ENCODE data around the gene EPHB6.

EPHB6 gene, protein sequence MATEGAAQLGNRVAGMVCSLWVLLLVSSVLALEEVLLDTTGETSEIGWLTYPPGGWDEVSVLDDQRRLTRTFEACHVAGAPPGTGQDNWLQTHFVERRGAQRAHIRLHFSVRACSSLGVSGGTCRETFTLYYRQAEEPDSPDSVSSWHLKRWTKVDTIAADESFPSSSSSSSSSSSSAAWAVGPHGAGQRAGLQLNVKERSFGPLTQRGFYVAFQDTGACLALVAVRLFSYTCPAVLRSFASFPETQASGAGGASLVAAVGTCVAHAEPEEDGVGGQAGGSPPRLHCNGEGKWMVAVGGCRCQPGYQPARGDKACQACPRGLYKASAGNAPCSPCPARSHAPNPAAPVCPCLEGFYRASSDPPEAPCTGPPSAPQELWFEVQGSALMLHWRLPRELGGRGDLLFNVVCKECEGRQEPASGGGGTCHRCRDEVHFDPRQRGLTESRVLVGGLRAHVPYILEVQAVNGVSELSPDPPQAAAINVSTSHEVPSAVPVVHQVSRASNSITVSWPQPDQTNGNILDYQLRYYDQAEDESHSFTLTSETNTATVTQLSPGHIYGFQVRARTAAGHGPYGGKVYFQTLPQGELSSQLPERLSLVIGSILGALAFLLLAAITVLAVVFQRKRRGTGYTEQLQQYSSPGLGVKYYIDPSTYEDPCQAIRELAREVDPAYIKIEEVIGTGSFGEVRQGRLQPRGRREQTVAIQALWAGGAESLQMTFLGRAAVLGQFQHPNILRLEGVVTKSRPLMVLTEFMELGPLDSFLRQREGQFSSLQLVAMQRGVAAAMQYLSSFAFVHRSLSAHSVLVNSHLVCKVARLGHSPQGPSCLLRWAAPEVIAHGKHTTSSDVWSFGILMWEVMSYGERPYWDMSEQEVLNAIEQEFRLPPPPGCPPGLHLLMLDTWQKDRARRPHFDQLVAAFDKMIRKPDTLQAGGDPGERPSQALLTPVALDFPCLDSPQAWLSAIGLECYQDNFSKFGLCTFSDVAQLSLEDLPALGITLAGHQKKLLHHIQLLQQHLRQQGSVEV

DNA sequence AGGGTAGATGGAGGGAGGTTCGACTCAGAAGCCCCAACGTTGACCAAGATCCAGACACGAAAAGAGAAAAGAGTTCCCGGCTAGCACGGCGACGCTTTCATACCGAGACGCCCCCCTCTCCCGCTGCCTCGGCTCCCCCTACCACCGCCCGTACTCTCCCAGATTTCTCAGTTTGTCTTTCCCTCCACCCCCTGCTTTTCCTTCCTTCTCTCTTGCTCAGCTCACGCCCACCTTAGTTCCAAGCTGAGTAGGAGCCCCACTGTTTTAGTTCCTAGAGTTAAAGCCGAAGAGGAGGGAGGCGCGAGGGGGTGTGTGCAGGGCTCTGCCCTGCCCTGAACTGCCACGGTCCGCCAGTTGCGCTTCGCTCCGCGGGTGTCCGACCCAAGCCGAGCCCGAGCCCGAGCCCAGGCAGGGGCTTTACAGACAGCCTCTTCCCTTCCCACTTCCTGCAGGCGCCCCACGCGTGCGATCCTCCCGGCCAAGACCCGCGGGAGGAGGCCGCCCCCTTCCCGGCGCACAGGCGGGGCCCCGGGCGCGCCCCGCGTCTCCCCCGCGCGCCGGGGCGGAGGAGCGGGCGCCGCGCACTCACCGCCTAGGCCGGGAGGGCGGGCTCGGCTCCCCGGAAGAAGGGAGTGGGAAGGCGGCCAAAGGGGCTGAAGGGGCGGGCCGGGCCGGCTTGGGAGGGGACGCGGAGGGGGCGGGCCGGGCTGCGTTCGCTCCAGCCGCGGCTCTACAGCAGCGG, at the start of gene EPHB6:
Gene EPHB6 (plus strand): TSS at position 705 of the 742 bp plus-strand sequence. CDS start 8,152 bp downstream, outside the sequence.
- peak; percentile 83 for DNase-seq

DNA sequence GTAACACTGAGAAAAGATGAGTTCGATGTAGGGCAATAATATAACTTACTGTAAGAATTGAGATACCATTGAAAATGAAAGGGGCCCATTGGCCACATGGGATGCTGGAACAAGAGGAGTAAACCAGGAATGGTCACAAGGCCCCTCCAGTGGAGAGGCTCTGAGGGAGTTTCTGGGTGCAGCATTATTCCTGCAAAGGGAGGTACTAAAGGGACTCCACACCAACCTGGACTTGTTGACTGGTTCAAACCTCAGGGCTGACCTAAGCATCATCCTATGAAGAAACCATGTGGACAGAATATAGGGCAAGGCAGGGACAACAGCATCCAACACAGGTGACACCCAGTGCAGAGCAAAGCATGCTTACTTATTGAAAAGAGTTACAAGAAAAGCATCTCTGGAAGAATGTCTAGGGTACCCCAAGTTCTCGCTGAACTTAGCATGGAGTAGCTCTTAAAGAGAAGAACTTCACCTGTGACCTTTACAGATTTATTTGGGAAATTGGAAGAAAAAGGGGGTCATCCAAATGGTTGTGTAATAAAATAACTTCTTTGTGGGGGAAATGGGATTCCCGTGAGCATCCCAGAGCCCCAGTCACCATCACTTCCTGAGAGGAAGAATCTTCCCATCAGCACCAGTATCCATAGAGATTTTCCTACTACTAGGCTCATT, 49.4 kb upstream of the EPHB6 start:
- no peak for DNase-seq

DNA sequence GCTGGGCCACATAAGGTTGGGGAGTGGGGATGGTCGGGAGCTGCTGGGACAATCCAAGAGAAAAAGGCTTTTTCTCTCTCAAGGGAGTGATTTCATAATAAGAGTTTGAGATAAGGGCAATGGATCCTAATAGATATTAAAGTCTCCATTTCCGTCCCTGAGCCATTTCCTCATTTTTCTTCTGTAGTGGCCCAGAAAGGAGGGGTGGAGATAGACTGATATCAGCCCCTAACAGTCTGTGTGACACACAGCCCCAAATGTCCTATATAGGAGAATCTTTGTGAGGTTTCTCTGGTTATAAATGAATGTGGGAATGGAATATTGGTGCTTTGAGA, 48.9 kb upstream of the EPHB6 start:
- DNase-seq = no peak

DNA sequence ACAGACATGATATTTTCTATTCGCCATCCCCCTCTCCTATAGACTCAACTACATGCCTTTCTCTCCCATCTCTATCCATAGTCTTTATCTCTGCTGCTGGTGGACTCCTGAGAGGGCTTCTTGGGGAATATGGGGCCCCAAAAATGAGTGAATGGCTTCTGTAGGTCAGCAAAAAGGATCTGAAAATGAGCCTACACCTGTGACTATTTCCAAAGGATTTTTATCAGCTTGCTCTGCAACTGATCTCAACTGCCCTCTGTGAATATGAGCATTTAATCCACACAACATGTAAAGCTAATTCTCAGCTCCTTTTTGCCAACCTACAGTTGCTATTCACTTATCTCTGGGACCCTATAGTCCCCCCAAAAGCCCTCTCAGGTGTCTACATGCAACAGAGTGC, 47.9 kb upstream of the EPHB6 start:
- no peak for DNase-seq

DNA sequence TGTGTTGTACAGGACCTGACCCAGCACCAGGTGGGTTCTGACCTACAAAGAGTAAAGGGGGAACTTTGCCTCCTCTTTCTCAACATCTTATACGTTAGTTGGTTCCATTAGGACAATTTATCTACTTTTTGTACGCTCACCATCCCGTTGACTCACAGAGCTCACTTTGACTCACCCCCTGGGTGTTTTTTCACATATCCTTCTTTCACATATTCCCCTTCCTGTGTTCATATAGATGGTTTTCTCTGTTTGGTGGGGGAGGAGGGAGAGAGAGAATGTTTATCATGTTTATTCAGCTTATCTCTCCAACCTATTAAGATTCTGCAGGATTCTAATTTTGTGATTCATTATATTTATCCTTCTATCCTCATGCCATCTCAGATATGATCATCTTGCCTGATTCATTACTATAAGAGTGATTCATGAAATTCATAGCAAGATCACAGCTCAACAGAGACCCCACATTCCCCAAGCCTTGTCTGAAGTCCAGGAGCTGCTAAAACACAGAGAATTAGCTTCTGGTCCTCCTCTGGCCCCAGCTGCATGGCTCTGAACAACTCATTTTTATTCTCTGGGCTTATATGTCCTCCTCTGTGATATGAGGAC, 46.9 kb upstream of the EPHB6 start:
- no peak for DNase-seq

DNA sequence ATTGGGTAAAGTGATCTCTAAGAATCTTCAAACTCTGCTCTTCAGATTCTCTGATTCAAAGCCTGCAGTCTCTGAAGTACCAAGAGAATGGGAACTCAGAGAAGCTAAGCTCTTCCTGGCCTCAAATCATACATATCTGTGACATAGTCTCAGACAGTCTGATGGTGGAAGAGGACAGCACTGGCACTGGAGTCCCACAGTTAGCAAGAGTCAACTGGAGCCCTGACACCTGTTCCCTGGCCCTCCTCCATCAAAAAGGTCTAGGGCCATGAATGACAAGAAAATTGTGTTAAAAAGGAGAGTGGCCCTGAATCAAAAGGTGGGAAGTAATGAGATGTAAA, 46.4 kb upstream of the EPHB6 start:
- no peak for DNase-seq

DNA sequence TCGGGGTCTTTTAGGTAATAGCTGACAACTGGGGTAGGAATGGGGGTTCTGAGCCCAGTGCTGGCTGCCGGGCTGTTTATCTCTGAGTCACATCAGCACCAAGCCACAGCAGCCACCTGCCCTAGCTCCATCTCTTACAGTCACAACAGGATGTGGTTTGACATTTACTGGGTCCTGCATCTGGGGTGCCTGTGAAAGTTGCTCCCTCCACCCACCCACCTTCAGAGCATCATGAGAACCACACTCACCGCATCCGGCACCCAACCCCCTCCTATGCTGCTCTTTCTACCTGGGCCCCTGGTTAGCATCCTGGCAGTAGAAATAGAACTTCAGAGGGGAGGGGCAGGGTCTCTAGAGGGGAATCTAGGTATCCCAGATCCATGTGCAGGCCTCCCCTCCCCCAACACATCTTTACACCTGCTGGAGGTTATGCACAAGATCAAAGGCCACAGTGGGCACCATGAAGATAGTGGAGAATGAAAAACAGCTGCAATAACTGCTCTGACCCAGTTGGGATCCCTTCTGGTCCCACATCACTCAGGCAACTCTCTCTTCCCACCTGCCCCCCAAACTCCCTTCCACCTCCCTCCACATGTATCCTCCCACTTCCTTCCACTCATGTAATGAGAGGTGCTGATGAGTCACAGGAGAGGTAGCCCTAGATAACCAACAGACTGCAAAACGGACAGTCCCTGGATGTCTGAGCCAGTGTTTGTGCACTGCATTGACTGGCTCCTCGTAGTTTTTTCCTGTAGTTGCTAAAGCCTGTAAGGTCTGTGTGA, 45.9 kb upstream of the EPHB6 start:
- DNase-seq = peak; percentile 94

DNA sequence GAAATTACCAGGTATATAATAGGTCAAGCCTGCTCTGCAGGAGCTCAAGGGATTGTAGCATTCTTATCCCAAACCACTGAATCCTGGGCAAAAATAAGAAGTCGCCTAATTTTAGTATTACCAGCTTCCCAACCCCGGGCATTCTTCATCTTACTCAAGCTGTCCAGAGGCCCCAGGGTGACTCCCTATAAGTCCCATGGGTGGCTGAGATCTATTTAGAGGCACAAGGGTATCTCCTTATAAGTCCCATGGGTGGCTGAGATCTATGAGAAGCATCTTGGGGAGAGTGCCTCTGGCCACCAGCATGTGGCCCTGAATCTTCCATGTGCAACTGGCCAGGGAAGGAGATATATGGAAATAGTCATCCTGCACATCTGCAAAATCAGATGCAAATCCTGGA, 45.2 kb upstream of the EPHB6 start:
- peak; percentile 79 for DNase-seq

DNA sequence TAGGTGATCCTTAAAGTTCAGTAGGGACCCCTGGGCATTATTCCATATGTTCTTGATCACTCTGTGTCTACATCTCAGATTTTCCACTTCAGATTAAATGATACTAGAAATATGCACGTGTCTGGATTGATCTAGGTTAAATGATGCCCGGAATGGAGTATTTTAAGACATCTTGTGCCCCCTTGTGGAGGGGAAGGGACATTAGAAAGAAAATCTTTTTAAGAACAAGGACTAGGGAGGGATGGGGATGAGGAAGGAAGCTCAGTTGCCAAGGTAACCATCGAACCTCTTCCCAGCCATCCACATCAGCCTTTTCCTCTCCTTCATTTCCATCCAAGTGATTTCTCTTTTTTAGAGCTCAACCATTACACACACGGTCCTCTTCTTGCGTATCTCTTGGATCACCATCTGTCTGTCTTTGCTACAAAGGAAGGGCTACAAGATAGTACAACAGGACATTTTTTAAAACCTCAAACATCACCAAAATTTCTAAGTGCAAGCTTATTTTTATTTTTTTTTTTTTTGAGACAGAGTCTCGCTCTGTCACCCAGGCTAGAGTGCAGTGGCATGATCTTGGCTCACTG, 43.6 kb upstream of the EPHB6 start:
- no peak for DNase-seq

DNA sequence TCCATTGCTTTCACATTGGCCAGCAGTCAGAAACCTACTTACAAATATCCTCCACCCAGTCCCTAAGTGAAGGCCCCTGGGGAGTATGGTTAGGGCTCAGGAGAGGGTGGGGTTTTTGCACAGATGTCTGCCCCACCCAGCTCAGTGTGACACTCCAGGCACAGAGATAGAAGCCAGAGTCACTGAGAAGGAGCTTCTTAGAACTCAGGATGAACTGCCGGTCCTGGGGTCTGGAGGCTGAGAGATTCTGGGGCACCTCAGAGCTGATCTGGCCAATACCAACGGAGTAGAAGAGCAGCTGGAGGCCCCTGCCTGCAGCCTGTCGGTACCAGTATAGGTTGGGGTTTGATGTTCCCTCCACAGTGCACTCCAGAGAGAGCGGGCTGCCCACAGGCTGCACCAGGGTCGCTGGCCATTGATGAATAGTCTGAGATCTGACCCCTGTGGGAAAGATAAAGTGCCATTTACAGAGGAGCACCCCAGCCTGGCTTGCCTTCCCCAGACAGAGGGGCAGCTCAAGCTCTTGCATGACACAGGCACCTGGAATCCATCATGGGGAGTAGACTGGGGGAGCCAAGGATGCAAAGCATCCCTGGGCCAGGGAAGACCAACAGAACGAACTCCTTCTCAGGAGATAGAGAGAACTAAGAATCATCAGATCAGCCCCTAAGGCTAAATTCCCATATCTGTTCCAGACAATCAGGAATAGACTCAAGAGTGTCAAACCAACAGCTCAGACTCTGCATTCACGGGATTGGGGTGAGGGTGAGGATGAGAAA, 42.2 kb upstream of the EPHB6 start:
- DNase-seq = no peak

DNA sequence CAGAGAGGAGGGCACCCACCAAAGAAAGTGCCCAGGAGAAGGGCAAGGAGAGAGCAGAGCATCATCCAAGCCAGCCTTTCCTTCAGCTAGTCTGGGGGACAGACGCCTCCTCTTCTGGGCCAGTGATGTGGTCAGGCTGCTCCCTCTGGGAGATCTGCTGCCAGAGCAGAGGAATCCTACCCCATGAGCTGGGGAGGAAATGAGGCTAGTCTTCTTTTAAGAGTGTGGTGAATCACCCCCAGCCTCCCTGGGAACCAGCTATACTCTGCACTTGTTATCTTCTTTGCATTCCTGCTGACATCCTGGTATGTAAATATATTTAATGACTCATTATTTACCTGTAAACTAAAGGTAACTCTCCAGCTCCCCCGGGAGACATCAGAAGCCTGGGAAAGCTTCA, 41.6 kb upstream of the EPHB6 start:
- DNase-seq = no peak

DNA sequence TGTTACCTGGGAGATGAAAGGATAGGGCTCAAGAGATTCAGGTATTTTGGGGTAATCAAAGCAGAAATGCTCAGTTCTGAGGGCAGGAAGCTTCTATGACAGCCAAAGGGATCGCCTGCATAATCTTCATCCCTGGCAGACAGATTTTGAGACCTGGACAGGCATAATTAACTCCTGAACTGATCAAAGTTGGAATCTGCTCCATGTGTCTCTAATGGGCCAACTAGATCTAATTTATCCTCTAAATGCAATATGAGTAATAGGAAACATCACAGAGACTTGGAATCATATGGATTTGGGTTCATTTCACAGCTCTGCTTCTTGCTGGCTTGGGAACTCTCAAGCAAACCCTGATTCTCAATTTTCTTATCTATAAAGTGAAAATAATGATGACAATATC, 41.2 kb upstream of the EPHB6 start:
- DNase-seq = no peak

DNA sequence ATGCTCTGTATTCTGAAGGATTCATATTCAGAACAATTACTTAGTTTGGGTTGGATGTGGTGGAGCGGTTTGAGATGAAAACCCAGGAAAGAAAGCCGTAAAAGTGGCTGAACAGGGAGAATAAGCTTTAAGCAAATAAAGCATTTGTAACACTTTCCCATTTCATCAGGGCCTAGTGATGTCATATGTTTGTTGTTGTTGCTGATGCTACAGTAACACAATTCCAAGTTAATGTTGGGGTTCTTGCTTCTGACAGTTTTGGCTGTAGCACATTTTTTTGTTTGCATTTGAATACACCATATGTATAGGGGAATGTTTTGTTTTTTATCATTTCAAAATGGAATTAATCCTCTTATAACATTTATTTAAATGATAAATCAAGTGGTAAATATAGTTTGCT, 40.4 kb upstream of the EPHB6 start:
- no peak for DNase-seq

DNA sequence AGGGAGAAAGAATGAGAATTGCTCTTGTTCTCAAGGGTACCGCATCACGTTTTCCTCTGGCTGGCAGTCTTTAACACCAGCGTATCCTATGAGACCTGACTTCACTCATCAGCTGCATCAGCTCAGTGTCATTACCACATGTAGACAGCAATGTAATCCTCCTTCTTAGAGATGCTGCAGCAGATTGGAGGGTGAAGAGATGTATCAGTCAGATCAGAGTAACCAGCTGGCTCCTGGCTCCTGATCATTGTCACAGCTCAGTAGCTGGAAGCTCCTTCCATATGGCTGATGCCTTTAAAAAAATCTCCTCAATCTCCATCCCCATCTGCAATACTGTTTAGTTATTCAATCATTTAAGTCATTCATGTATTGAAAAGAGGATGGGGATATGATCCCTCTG, 39.7 kb upstream of the EPHB6 start:
- DNase-seq = no peak

DNA sequence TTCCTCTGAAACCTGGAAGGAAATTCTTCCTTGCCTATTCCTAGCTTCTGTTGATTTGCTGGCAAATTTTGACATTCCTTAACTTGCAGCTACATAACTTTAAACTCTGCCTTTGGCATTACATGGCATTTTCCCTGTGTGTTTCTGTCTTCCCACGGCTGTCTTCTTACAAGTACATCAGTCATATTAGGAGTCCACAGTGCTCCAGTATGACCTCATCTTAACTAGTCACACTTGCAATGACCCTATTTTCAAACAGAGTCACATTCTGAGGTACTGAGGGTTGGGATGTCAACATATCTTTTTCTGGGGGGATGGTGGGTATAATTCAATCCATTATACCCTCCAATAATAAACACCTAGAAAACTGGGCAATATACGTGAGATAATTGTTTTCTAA, 37.4 kb upstream of the EPHB6 start:
- no peak for DNase-seq

DNA sequence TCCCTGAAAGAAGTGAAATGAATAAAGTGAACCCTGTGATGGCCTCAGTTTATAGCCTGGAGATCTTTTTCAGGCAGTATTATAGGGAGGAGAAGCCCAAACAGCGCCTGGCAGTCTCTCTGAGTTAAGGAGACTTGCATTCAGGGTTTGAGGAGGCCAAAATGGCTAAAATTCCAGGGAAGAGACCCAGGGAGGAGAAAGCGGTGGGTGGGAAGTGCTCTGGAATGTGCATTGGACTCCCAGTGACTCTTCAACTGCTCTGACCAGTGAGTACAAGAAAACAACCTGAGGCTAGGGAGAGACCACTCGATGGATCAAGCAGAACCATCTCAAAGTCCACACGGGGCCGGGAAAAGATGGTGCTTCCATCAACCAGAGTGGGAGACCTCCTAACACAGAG, 35.3 kb upstream of the EPHB6 start:
- DNase-seq = no peak

DNA sequence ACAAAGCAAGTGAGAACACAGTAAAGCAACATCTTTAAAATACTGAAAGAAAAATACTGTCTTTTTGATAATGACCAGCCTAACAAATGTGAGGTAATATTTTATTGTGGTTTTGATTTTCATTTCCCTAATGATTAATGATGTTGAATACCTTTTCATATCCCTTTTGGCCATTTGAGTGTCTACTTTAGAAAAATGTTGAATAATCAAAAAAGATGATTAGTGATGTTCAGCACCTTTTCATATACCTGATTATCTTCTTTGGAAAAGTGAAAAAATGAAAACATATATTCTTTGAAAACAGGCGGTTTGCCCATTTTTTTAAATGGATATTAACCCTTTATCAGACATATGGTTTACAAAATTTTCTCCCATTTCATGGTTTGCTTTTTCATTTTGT, 32.2 kb upstream of the EPHB6 start:
- no peak for DNase-seq

DNA sequence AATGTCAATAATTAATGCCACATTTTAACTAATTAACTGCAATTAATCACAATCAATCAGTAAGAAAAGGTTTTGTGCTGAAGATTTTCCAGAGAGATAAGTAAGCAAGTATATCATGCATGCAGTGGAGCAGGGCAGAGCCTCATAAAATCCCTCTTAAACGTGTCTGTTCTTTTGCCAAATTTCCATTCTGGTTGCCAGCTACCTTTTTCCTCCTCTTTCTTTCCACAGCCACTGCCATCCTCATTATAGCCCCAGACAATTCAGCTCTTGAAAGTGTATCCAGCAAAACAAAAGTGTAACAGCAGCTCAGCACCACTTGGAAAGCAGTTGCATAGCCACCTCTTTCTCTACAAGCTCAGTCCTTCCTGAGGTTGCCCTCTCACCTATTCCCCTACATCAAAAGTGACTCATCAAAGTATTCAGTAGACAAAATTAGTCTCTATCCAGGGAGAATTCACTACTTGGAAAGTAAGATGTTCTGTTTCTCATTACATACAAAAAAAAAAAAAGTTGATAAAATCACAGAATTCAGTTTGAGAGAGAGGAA, 26.9 kb upstream of the EPHB6 start:
- no peak for DNase-seq

DNA sequence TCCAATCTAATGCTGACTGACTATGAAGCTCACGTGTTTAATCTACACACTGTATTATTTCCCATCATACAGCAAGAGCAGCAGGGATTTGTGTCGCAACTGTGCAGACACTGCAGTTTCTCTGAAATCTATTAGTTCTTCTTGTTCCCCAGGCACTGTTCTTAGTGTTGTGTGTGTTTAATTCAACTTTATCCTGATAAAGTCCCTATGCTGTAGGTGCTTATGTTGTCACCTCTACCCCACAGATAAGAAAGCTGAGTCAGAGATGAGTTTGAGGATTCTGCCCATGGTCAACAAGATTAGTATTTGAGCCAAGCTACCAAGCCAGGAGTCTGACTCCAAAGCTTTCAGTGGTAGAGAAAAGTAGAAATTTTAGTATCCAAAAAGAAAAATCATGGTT, 22.5 kb upstream of the EPHB6 start:
- DNase-seq = no peak

All from activated CD8-positive, alpha-beta memory T cell treated with anti-CD3 and anti-CD28 coated beads for 24 hours (primary cell).